Measurements from ENCODE around the gene ANXA2R. TPM values are rescaled to one million over a fixed set of nuclear protein-coding genes. Genes with fewer than 3 reads are reported as not detected.

Gene ANXA2R
- total and polyA plus RNA-seq, 2 of the 13 experiments (the other 11 are each of a cell fraction or from before 2014, with no cell fraction given), result 0.95 to 1.3 TPM

- TF ChIP-seq GTF3A (CRISPR knock-in tag; conservative IDR thresholded peaks at IDR 0.05), result no peak
- TF ChIP-seq MYC (CRISPR knock-in tag; IDR thresholded peaks at IDR 0.05; ENCODE audit: borderline replicate concordance), result peak; percentile 53; the same call in 1 of the 2 replicates
- TF ChIP-seq SNRNP70 (IDR thresholded peaks at IDR 0.05; ENCODE audit: low read depth, low read length), result no peak
- TF ChIP-seq, protein P1, sequence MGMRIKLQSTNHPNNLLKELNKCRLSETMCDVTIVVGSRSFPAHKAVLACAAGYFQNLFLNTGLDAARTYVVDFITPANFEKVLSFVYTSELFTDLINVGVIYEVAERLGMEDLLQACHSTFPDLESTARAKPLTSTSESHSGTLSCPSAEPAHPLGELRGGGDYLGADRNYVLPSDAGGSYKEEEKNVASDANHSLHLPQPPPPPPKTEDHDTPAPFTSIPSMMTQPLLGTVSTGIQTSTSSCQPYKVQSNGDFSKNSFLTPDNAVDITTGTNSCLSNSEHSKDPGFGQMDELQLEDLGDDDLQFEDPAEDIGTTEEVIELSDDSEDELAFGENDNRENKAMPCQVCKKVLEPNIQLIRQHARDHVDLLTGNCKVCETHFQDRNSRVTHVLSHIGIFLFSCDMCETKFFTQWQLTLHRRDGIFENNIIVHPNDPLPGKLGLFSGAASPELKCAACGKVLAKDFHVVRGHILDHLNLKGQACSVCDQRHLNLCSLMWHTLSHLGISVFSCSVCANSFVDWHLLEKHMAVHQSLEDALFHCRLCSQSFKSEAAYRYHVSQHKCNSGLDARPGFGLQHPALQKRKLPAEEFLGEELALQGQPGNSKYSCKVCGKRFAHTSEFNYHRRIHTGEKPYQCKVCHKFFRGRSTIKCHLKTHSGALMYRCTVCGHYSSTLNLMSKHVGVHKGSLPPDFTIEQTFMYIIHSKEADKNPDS (CRISPR knock-in tag; IDR thresholded peaks at IDR 0.05), result no peak
- no peak for TF ChIP-seq ZNF432 (CRISPR knock-in tag; IDR thresholded peaks at IDR 0.05; ENCODE audit: borderline replicate concordance)
- no peak for TF ChIP-seq ZNF329 (CRISPR knock-in tag; IDR thresholded peaks at IDR 0.05; ENCODE audit: low read depth)
- TF ChIP-seq ZNF337 (CRISPR knock-in tag; IDR thresholded peaks at IDR 0.05; ENCODE audit: borderline replicate concordance, low read depth), result no peak
- TF ChIP-seq, protein P2, sequence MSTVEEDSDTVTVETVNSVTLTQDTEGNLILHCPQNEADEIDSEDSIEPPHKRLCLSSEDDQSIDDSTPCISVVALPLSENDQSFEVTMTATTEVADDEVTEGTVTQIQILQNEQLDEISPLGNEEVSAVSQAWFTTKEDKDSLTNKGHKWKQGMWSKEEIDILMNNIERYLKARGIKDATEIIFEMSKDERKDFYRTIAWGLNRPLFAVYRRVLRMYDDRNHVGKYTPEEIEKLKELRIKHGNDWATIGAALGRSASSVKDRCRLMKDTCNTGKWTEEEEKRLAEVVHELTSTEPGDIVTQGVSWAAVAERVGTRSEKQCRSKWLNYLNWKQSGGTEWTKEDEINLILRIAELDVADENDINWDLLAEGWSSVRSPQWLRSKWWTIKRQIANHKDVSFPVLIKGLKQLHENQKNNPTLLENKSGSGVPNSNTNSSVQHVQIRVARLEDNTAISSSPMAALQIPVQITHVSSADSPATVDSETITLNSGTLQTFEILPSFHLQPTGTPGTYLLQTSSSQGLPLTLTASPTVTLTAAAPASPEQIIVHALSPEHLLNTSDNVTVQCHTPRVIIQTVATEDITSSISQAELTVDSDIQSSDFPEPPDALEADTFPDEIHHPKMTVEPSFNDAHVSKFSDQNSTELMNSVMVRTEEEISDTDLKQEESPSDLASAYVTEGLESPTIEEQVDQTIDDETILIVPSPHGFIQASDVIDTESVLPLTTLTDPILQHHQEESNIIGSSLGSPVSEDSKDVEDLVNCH (CRISPR knock-in tag; IDR thresholded peaks at IDR 0.05), result no peak
- TF ChIP-seq, protein P3, sequence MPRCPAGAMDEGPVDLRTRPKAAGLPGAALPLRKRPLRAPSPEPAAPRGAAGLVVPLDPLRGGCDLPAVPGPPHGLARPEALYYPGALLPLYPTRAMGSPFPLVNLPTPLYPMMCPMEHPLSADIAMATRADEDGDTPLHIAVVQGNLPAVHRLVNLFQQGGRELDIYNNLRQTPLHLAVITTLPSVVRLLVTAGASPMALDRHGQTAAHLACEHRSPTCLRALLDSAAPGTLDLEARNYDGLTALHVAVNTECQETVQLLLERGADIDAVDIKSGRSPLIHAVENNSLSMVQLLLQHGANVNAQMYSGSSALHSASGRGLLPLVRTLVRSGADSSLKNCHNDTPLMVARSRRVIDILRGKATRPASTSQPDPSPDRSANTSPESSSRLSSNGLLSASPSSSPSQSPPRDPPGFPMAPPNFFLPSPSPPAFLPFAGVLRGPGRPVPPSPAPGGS (CRISPR knock-in tag; IDR thresholded peaks at IDR 0.05), result no peak
- TF ChIP-seq, protein P4, sequence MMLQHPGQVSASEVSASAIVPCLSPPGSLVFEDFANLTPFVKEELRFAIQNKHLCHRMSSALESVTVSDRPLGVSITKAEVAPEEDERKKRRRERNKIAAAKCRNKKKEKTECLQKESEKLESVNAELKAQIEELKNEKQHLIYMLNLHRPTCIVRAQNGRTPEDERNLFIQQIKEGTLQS (CRISPR knock-in tag; IDR thresholded peaks at IDR 0.05), result no peak
- no peak for TF ChIP-seq SRSF1 (optimal IDR thresholded peaks at IDR 0.05; ENCODE audit: low read depth, low read length)
- TF ChIP-seq, protein P5, sequence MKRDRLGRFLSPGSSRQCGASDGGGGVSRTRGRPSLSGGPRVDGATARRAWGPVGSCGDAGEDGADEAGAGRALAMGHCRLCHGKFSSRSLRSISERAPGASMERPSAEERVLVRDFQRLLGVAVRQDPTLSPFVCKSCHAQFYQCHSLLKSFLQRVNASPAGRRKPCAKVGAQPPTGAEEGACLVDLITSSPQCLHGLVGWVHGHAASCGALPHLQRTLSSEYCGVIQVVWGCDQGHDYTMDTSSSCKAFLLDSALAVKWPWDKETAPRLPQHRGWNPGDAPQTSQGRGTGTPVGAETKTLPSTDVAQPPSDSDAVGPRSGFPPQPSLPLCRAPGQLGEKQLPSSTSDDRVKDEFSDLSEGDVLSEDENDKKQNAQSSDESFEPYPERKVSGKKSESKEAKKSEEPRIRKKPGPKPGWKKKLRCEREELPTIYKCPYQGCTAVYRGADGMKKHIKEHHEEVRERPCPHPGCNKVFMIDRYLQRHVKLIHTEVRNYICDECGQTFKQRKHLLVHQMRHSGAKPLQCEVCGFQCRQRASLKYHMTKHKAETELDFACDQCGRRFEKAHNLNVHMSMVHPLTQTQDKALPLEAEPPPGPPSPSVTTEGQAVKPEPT (CRISPR knock-in tag; IDR thresholded peaks at IDR 0.05; ENCODE audit: low read depth), result no peak
- TF ChIP-seq ZFP41 (CRISPR knock-in tag; IDR thresholded peaks at IDR 0.05; ENCODE audit: borderline replicate concordance), result no peak
- TF ChIP-seq ZNF788 (CRISPR knock-in tag; IDR thresholded peaks at IDR 0.05; ENCODE audit: borderline replicate concordance), result no peak; the same call in 1 of the 2 replicates
- no peak for TF ChIP-seq PCBP1 (IDR thresholded peaks at IDR 0.05; ENCODE audit: borderline replicate concordance, low read depth, low read length)
- TF ChIP-seq ZNF256 (CRISPR knock-in tag; conservative IDR thresholded peaks at IDR 0.05), result peak; percentile 37; the same call in 1 of the 2 replicates
Measured at GRCh38 chr5:43040287-43041098, at the start of gene ANXA2R (continued).
